ENCODE measurements around the gene ERC1.
"Not testable (repeated sequence)": the region's sequence is repeated elsewhere in the genome, so short reads cannot be mapped to it uniquely, and the experiment has no call there.

The ERC1 gene

GRCh38 chr12:1287446-1287975 is 296.5 kb downstream of the ERC1 start:
- no peak for DNase-seq (ENCODE audit: low read depth, low spot score)

DNA sequence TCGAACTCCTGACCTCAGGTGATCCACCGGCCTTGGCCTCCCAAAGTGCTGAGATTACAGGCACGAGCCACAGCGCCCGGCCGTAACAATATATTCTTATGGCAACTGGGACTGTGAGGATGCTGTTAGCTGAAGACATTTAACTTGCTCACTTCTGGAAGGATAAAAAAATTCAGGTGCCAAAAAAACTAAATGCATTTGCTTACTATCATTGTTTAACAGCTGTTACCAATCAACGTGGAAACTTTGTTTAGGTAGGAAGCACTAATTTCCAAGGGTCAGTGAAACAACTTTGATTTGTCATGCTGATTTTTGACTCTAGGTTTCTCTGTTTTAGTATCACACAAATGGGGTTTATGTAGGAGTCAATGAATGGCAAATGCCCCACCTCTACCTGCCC is 297.3 kb downstream of the ERC1 start:
- no peak for DNase-seq (ENCODE audit: low read depth, low spot score)

DNA sequence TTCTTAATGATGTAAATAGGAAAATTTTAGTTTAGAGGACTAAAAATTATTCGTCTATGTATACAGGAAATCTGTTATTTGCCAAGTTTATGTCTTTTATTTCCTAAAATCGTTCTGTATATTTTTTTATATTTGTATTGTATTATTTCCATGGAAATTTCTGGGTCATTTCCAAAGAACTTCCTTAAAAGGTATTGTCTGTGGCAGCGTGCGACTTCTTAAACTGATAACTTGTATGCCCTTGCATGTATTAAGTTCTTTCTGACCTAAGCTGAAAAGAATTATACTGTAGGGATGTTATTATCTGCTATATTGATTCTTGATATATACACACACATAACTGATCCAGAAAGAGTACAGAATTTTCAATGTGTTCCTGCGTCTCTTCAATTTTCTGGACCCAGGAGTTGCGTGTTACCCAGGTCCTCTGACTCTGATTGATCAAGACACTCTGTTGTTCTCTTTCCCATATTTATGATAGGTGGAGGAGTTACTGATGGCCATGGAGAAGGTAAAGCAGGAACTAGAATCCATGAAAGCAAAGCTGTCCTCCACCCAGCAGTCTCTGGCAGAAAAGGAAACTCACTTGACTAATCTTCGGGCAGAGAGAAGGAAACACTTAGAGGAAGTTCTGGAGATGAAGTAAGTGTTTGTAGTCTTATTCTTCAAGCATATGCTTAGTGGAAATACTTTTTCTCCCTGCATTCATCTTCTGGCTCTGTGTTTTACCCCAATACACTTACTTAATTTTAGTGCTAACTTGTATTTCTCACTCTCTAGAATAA is 298.5 kb downstream of the ERC1 start:
- no peak for DNase-seq (ENCODE audit: low read depth, low spot score)

- no peak for DNase-seq (ENCODE audit: low read depth, low spot score)
Measured at GRCh38 chr12:1290716-1291115, 299.7 kb downstream of the ERC1 start.

DNA sequence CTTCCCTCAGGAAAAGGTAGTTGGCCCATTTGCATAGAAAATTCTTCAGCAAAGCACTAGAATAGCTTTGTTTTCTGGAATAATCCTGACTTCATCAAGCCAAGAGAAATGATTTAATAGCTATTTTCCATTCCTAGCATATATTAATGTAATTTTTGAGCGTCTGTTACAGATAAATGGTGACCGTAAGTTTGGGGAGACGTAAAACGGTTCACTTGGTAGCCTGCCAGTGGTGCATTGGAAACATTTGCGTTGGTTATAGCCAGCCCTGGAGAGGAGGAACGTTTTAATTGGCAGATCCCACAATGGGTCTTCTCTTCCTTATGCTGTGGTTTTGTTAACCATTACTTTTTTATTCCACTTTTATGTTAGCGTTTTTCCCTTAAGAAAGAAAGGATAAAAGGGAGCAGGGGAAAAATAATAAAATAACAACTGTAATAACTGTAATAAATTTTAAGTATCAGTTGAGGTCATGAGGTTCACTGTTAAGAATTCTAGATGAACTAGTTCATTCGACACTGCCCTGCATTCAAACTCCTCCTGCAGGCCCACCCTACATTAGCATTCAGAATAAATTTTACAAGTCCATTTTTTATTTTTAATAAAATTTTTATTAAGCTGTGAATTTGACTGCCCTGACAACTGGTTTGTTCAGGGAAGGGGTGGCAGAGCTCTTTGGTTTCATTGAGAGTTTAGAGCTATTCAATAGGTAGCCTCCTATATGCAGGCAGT is 300.7 kb downstream of the ERC1 start:
- DNase-seq (ENCODE audit: low read depth, low spot score) = no peak

GRCh38 chr12:1293901-1294300 is 302.9 kb downstream of the ERC1 start:
- DNase-seq (ENCODE audit: low read depth, low spot score) = no peak

- no peak for DNase-seq (ENCODE audit: low read depth, low spot score)
Measured at GRCh38 chr12:1297206-1297605, 306.2 kb downstream of the ERC1 start.

GRCh38 chr12:1297639-1298175 is 306.7 kb downstream of the ERC1 start:
- DNase-seq (ENCODE audit: low read depth, low spot score) = no peak

- DNase-seq (ENCODE audit: low read depth, low spot score) = no peak
Measured at GRCh38 chr12:1300460-1300859, 309.4 kb downstream of the ERC1 start.

DNA sequence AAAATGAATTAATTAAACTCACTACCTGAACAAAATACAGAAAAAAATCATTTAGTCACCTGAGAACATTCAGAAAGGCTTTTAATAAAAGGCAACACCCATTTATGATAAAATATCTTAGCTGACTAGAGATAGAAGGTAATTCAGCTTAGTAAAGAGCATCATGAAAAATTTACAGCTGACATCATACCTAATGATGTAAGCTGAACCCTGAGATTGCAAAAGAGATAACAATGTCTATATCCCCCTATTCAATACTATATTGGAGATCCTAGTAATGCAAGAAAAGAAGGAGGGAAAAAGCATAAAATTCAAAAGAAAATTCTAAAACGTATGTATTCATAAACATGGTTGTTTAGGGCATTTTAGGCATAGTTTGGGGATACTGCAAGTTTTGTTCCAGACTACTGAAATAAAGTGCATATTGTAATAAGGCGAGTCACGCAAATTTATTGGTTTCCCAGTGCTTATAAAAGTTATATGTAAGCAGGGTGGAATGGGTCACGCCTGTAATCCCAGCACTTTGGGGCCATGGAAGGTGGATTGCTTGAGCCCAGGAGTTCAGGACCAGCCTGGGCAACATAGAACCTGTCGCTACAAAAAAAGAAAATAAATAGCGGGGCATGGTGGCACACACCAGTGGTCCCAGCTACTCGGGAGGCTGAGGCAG is 311.3 kb downstream of the ERC1 start:
- DNase-seq (ENCODE audit: low read depth, low spot score) = no peak

GRCh38 chr12:1305063-1305434 is 314.0 kb downstream of the ERC1 start:
- no peak for DNase-seq (ENCODE audit: low read depth, low spot score)

DNA sequence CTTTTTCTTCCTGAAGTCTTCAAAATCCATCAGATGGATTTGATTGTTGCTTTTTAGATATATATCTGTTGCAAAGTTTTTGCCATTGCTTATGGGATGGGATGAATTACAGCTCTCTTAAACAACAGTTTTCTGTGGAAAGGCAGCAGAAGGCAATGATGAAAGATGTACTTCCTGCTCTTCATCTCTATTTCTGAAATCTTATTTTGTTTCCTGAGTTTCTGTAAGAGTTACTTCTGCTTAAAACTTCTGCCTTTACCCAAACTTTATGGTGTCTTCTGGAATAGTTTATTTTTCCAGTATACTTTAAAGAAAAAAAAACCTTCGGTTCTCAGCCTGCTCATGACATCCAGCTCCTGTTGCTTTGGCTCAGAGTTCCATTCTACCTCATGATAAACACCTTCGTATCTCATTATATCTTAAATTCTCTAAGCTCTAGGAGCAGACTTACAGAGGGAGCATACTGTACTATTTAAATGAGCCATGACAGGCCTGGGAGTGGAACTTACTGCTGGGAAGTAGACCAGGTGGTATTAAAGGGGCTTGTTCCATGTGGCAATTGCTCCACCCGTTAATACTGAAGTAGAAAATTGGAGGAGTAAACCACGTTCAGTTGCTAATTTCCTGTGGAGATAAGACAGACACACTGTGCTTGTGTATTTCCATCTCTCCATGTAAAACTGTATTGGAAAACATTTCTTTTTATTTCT is 314.9 kb downstream of the ERC1 start:
- DNase-seq (ENCODE audit: low read depth, low spot score) = no peak

DNA sequence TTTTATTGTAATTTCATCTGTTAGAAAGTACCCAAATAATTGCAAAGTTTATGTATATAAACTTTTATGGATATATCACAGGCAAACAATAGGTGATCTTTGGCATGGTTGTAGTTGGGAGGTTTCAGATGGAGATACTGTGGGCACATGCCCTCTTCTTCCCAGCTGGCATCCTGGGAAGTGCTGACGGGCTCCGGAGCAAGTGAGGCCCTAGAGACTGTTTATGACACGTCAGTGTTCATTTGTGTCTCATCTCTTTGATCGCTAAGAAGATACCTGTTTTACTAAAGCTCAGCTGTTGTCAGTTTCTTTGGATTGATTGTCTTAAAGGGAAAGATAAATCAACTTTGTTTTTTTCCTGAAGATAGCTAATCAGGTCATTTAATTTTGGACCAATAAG is 315.8 kb downstream of the ERC1 start:
- no peak for DNase-seq (ENCODE audit: low read depth, low spot score)

GRCh38 chr12:1307796-1308195 is 316.8 kb downstream of the ERC1 start:
- no peak for DNase-seq (ENCODE audit: low read depth, low spot score)

- no peak for DNase-seq (ENCODE audit: low read depth, low spot score)
Measured at GRCh38 chr12:1309613-1310012, 318.6 kb downstream of the ERC1 start.

GRCh38 chr12:1310653-1311052 is 319.6 kb downstream of the ERC1 start:
- DNase-seq (ENCODE audit: low read depth, low spot score) = no peak

- no peak for DNase-seq (ENCODE audit: low read depth, low spot score)
Measured at GRCh38 chr12:1311145-1311544, 320.1 kb downstream of the ERC1 start.

DNA sequence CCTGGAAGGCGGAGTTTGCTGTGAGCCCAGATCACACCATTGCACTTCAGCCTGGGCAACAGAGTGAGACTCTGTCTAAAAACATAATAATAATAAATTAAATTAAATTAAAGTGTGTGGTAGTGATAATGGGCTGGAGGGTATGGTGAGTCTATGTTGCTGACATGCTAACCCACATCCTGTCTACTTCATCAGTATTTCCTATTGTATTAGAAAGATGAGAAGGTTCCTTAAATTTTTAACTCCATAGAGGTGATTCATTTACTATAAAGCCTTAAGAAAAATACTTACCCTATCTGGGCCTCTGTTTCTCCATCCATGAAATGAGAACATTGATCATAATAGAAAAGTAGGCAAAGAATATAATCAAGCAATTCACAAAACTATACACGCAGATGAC is 322.9 kb downstream of the ERC1 start:
- DNase-seq (ENCODE audit: low read depth, low spot score) = no peak

DNA sequence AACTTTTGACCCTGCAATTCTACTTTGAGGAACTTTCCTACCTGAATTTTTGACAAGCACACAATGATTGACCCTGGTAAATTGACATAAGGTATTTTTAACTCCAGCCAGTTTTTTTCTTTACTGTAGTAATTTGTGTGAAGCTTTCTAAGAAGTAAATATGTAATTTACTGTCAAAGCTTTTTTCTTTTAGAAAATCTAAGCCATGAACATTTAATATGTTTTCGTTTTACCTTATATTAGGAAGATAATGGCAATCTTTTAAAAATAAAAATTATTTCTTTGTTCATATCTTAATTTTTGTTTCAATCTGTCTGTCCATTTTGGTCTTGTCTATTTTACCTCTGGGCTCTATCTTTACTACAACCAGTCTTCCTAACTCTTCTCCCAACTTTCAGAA is 323.5 kb downstream of the ERC1 start:
- DNase-seq (ENCODE audit: low read depth, low spot score) = no peak

DNA sequence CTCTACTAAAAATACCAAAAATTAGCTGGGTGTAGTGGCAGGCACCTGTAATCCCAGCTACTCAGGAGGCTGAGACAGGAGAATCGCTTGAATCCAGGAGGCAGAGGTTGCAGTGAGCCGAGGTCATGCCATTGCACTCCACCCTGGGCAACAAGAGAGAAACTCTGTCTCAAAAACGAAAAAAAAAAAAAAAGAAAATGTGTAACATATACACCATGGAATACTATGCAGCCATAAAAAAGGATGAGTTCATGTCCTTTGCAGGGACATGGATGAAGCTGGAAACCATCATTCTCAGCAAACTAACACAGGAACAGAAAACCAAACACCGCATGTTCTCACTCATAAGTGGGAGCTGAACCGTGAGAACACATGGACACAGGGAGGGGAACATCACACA is 326.0 kb downstream of the ERC1 start:
- not testable (repeated sequence) for DNase-seq (ENCODE audit: low read depth, low spot score)

DNA sequence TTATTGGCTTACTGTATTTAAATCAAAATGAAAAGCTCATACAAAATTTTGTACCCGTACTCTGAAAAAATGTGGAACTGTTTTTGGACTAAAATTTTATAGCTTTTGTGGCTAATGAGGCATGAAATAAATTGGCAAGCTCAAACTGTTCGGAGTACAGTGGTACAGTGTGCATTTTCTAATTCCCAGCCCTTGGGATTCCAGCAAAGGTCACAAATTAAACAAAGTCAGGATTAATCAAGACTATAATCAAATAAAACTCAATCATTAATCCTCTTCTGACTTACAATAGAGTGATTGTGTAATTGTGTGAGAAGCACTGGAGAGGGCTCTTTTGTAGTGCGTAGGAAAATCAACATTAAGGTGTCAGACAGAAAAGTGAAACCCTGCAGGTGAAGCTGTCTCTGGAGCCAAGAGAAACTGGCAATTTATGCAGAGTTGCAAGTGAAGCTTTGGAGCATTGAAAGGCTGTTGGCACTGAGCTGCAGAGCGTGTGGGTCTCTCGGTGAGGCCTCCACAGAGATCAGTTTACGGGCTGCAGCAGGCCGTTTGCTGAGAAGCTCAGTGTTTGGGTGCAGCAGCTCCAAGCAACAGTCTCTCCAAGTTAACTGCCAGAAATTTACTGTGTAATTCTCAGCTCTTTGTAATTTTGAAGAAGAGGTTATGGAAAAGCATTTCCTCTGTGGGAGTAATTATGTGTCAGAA is 327.5 kb downstream of the ERC1 start:
- peak; percentile 46 for DNase-seq (ENCODE audit: low read depth, low spot score)

Measured in ELF-1 (cell line).